Measurements from ENCODE around the gene CELF4.

The CELF4 gene

GRCh38 chr18:37253394-37254235 is 312.0 kb downstream of the CELF4 start:
- no peak for DNase-seq (ENCODE audit: low read depth)

DNA sequence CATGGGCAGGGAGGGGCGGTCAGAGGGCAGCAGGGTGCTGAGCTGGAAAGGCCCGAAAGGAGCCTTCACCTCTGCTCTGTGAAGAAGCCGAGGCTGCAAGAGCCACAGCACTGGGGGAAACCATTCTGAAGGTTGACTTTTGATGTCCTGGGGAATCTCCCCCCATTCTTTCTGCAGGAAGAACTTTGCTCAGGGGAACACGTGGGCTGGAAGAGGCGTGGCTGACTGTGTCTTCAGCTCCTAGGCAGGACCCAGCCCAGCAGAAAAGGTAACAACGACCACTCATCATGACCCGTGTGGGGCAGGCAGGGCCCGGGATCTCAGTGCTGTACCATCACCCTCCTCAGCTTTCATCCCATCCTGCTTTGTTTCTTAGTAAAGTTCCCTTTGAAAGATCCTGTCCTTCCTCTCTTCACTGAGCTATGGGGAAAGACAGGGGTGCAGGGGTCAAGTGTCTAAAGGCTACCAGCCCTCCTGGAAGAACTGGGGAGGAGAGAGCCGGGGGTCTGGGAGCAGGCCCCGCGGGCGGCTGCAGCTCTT is 312.7 kb downstream of the CELF4 start:
- no peak for DNase-seq (ENCODE audit: low read depth)

DNA sequence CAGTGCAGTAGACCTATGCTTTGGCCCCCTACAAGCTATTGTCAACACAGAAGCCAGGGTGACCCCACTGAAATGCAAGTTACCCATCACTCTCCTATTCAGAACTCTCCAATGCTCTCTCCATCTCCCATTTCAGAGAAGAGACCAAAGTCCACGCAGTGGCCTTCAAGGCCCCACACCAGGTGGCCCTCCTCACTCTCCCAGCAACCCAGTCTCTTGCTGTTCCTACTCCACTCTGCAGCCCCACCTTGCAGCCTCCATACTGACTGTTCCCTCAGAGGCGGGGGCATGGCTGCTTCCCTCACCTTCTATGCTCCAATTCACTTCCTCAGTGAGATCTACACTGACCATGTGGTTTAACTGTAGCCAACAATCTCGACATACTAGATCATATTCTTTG is 313.3 kb downstream of the CELF4 start:
- no peak for DNase-seq (ENCODE audit: low read depth)

GRCh38 chr18:37251679-37252078 is 313.9 kb downstream of the CELF4 start:
- DNase-seq (ENCODE audit: low read depth) = no peak

- DNase-seq (ENCODE audit: low read depth) = no peak
Observed at GRCh38 chr18:37249895-37250618, 315.5 kb downstream of the CELF4 start.

- no peak for DNase-seq (ENCODE audit: low read depth)
Observed at GRCh38 chr18:37249171-37249886, 316.3 kb downstream of the CELF4 start.

GRCh38 chr18:37248281-37248680 is 317.3 kb downstream of the CELF4 start:
- no peak for DNase-seq (ENCODE audit: low read depth)

- no peak for DNase-seq (ENCODE audit: low read depth)
Observed at GRCh38 chr18:37247497-37248161, 318.0 kb downstream of the CELF4 start.

GRCh38 chr18:37246779-37247340 is 318.7 kb downstream of the CELF4 start:
- DNase-seq (ENCODE audit: low read depth) = no peak

- DNase-seq (ENCODE audit: low read depth) = no peak
Observed at GRCh38 chr18:37244618-37245017, 321.0 kb downstream of the CELF4 start.

DNA sequence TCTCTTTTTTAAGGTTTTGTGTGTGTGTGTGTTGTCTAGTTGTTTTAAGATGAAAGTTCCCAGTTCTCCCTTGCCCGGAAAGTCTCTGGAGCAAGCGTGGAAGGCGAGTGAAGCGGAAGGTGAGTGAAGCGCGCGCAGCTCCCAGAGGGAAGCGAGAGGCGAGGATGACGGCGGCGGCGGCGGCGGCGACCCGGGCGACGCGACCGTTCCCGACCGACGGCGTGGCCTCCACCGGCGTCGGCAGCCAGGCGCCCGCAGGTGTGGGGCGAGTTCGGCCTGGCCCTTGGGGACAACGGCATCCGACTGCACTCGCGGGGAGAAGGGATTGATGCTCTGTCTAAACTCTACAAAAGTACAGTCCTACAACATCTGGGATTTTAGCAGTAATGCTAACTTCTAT is 321.9 kb downstream of the CELF4 start:
- no peak for DNase-seq (ENCODE audit: low read depth)

- no peak for DNase-seq (ENCODE audit: low read depth)
Observed at GRCh38 chr18:37242826-37243560, 322.6 kb downstream of the CELF4 start.

DNA sequence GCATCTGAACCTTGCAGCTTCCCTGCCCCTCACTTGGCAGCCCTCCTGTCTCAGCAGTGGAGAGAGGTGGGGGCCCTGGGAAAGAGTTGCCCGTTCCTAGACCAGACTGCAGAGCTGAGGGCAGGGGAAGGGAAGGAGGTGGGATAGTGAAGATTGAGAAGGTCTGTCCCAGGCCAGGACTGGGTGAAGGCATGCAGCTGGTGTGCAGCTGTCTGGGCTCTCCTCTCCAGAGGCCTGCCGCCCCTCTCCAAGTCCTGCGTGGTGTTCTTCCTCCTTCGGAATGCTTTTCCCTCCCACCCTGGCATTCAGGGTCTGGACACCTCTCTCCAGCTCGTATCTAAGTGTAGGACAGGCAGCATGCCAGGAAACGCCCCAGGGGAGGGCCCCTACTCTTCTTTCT is 323.5 kb downstream of the CELF4 start:
- no peak for DNase-seq (ENCODE audit: low read depth)

DNA sequence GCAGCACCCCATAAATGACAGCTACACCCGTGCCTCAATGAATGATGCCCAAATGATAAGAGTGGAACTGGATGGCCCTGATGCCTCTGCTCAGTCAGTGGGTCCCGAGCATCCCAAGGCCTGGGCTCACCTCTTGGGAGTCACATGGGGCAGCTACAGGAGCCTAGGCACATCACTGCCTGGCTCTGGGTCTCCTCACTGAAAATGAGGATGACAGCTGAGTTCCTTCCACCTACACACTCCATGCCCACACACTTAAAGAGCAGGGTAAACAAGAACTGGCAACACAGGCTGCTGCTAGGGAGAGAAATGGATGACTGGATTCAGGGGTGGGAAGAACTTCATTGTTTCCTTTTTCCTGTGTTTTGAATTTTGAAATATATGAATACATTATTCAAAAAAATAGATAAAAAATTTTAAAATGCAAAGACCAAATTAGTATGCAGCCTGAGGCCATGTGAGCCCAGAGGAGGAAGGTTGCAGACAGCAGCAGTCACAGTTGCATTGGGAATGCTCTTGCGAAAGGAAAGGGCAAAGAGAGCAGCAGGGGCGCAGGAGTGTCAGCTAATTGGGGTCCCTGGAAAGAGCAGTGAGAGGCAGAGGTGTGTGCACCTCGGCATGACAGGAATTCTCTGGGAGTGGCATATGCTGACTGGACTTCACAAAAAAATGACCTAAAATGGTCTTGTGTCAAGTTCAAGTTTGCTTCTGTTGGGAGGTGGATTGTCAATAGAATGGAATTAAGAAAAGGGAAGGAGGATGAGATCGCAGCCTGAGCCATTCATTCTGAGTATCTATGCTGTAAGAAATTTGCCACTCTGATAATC is 327.1 kb downstream of the CELF4 start:
- no peak for DNase-seq (ENCODE audit: low read depth)

GRCh38 chr18:37235583-37235982 is 330.0 kb downstream of the CELF4 start:
- no peak for DNase-seq (ENCODE audit: low read depth)

GRCh38 chr18:37231251-37231650 is 334.3 kb downstream of the CELF4 start:
- DNase-seq (ENCODE audit: low read depth) = no peak

DNA sequence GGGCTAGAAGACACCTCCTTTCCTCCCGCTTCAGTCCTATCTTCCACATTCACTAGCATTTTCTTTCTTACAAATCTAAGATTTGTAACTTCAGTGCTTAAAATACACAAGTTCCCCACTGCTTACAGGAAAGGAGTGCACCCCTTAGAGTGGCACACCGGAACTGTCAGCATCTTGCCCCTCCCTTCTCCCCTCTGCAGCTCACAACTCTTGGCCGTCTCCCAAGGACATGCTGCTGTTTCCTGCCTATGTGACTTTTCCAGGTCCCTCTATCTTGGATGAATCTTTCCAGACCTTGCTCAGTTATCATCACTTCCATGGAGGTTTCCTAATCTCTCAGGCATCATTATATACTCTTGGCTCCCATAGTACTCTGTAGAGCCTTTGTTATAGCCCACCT is 334.8 kb downstream of the CELF4 start:
- no peak for DNase-seq (ENCODE audit: low read depth)

DNA sequence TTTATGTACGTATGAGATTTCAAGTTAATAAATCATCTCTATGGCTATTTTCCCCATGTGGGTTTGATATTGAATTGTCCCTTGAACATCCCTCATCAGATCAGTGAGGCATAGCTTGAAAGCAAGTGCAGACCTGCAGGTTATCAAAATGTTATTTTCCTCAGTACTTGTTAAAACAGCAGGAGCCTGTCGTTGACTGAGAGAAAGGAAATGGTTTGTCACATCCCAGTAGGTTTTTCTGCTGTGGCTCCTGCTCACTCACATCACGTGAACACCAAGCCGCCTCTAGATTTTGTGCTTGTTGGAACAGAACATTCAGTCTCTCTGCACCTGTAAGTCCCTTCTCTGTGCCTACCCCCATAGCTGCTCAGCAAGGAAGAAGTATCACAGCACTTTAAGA is 340.3 kb downstream of the CELF4 start:
- DNase-seq (ENCODE audit: low read depth) = no peak

DNA sequence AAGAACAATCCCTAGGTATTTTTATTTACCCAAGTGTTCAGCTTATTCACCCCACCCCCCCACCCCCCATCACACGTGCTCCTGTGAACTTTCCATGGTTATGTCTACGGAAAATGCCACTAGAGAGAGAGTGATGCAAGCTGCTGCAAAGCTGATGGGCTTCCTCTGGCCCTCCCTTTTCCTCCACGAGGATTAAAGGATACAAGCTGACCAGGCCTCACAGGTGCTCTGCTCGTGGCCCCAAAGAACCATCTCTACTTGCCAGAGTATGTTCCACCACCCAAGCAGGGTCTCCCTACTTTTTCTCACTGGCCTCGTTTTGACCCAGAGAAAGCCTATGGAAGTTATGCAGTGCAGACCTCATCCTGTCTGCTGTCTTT is 342.6 kb downstream of the CELF4 start:
- no peak for DNase-seq (ENCODE audit: low read depth)

GRCh38 chr18:37222354-37222998 is 343.1 kb downstream of the CELF4 start:
- no peak for DNase-seq (ENCODE audit: low read depth)
